ENCODE results near the gene SFXN5.

The SFXN5 gene

GRCh38 chr2:73050121-73050545 is 21.4 kb downstream of the SFXN5 start:
- no peak for DNase-seq

- DNase-seq: no peak
These were observed 27.3 kb downstream of the SFXN5 start for GRCh38 chr2:73043929-73044832.

- DNase-seq: no peak
These were observed 28.2 kb downstream of the SFXN5 start for GRCh38 chr2:73043276-73043675.

GRCh38 chr2:73037947-73038585 is 33.4 kb downstream of the SFXN5 start:
- no peak for DNase-seq

GRCh38 chr2:73036766-73037165 is 34.7 kb downstream of the SFXN5 start:
- DNase-seq: no peak

- DNase-seq: no peak
These were observed 35.4 kb downstream of the SFXN5 start for GRCh38 chr2:73035899-73036711.

GRCh38 chr2:73034661-73035375 is 36.7 kb downstream of the SFXN5 start:
- no peak for DNase-seq

- no peak for DNase-seq
These were observed 37.6 kb downstream of the SFXN5 start for GRCh38 chr2:73033766-73034381.

GRCh38 chr2:73033142-73033765 is 38.3 kb downstream of the SFXN5 start:
- no peak for DNase-seq

- DNase-seq: no peak
These were observed 38.8 kb downstream of the SFXN5 start for GRCh38 chr2:73032702-73033097.

- no peak for DNase-seq
These were observed 39.5 kb downstream of the SFXN5 start for GRCh38 chr2:73031725-73032701.

GRCh38 chr2:73031095-73031678 is 40.3 kb downstream of the SFXN5 start:
- DNase-seq: no peak

- DNase-seq: no peak
These were observed 42.7 kb downstream of the SFXN5 start for GRCh38 chr2:73028841-73029240.

GRCh38 chr2:73027340-73027739 is 44.2 kb downstream of the SFXN5 start:
- no peak for DNase-seq

GRCh38 chr2:73023497-73023896 is 48.0 kb downstream of the SFXN5 start:
- no peak for DNase-seq

GRCh38 chr2:73022024-73022568 is 49.4 kb downstream of the SFXN5 start:
- no peak for DNase-seq

- DNase-seq: no peak
These were observed 50.0 kb downstream of the SFXN5 start for GRCh38 chr2:73021371-73022010.

- DNase-seq: no peak
These were observed 50.7 kb downstream of the SFXN5 start for GRCh38 chr2:73020657-73021370.

GRCh38 chr2:73020306-73020656 is 51.2 kb downstream of the SFXN5 start:
- no peak for DNase-seq
